T-cell (primary cell): ENCODE results near the gene MATN1. TPM values are rescaled to one million over a fixed set of nuclear protein-coding genes. Genes with fewer than 3 reads are reported as not detected.
A peak's percentile ranks its signal among the peaks of the same experiment; 100 is the strongest.

Experiments used
- ATAC-seq, 4 experiments: fragments of 200-7000 bp in 3 of 4; fragments of 150-1000 bp in 1 of 4; cut with Tn5 transposase; replicated peaks in 1 of 4; 1 replicate in 3 of 4; 2 replicates in 1 of 4; pipeline ENCODE4 v1.10.0; 2021; ENCODE audit warnings: moderate library complexity in 3 of 4, mild to moderate bottlenecking in 2 of 4, moderate number of reproducible peaks in 1 of 4
- CTCF ChIA-PET, 2 donors: fragments of 300-600 bp; sonication (Branson Sonifier 250); formaldehyde crosslinking; loops; one replicate each; lab custom pipeline; 2022; ENCODE audit warnings: antibody characterized with exemption in 2 of 2; lab: Charles Lee
- POLR2A ChIA-PET, 2 donors: fragments of 300-600 bp; sonication (Branson Sonifier 250); formaldehyde crosslinking; loops; one replicate each; lab custom pipeline; 2022; ENCODE audit warnings: antibody characterized with exemption in 2 of 2; lab: Charles Lee
- DNase-seq, 35 experiments: peaks; one replicate each; pipeline versions ENCODE4 v3.0.0 to v3.0.0-alpha.2; 2013 to 2023
- H3K27ac ChIP-seq: one replicate; pipeline ENCODE4 v1.5.1; 2013; ENCODE audit warnings: low read length
- H3K27me3 ChIP-seq, 2 experiments: replicated peaks in 1 of 2; 1 replicate in 1 of 2; 2 replicates in 1 of 2; pipeline versions ENCODE4 v1.6.1 to v1.7.0; 2013; ENCODE audit warnings: low read length in 1 of 2, mixed read lengths in 1 of 2; ENCODE audit not compliant: control insufficient read depth in 2 of 2, insufficient read depth in 2 of 2; ENCODE audit errors: extremely low read depth in 1 of 2
- H3K36me3 ChIP-seq, 2 donors: 1 replicate in 1 of 2; 2 replicates in 1 of 2; pipeline versions ENCODE4 v1.6.1 to v1.7.0; 2013; ENCODE audit warnings: low read length in 1 of 2; ENCODE audit not compliant: control insufficient read depth in 2 of 2, insufficient read depth in 1 of 2; ENCODE audit errors: extremely low read depth in 1 of 2
- H3K4me1 ChIP-seq, 2 experiments: 1 replicate in 1 of 2; 2 replicates in 1 of 2; pipeline versions ENCODE4 v1.6.1 to v1.7.0; 2013; ENCODE audit warnings: low read length in 2 of 2, mixed read lengths in 1 of 2; ENCODE audit not compliant: insufficient read depth in 2 of 2, control insufficient read depth in 1 of 2; ENCODE audit errors: extremely low read depth in 1 of 2
- H3K4me3 ChIP-seq, 2 donors: 1 replicate in 1 of 2; 2 replicates in 1 of 2; pipeline versions ENCODE4 v1.5.1 to v1.7.0; 2013; ENCODE audit warnings: mild to moderate bottlenecking in 2 of 2, low read length in 1 of 2, moderate library complexity in 1 of 2; ENCODE audit not compliant: control insufficient read depth in 1 of 2; ENCODE audit errors: extremely low read depth in 1 of 2
- H3K9me3 ChIP-seq: 2 replicates; pipeline ENCODE4 v1.7.0; 2013
- H3K27ac Mint-ChIP-seq, 2 donors: one replicate each; pipeline ENCODE4 v1.8.0; 2020 to 2021; ENCODE audit warnings: mild to moderate bottlenecking in 2 of 2, mixed read lengths in 2 of 2
- H3K27me3 Mint-ChIP-seq, 2 donors: one replicate each; pipeline ENCODE4 v1.8.0; 2021 to 2022; ENCODE audit warnings: mixed read lengths in 2 of 2
- H3K36me3 Mint-ChIP-seq: one replicate; pipeline ENCODE4 v1.8.0; 2021; ENCODE audit warnings: mixed read lengths
- H3K4me1 Mint-ChIP-seq, 3 donors: one replicate each; pipeline ENCODE4 v1.8.0; 2020 to 2022; ENCODE audit warnings: mixed read lengths in 3 of 3, mild to moderate bottlenecking in 1 of 3
- H3K4me3 Mint-ChIP-seq, 3 donors: one replicate each; pipeline ENCODE4 v1.8.0; 2020 to 2022; ENCODE audit warnings: mild to moderate bottlenecking in 3 of 3, mixed read lengths in 3 of 3, moderate library complexity in 3 of 3
- H3K9me3 Mint-ChIP-seq, 3 donors: one replicate each; pipeline ENCODE4 v1.8.0; 2020 to 2022; ENCODE audit warnings: mixed read lengths in 3 of 3
- WGBS: methylation state at CpG from one replicate; pipeline ENCODE4 v1.1.5; 2013; ENCODE audit warnings: missing lambda C conversion rate; ENCODE audit not compliant: insufficient coverage; 5-methylcytosine and 5-hydroxymethylcytosine counted together
- total RNA-seq, 35 experiments: library from RNA in 6 of 35; stranded (reverse) in 6 of 35; fragments of 120-200 nt in 1 of 35; gene quantifications; one replicate each; pipeline versions ENCODE4 v1.2.1 to v1.2.4 and lab custom pipeline; 2013 to 2026

MATN1 gene
- total RNA-seq, 5 donors from 2014 or later (not counting 1 experiment from before 2014, with no cell fraction given), result 0.20 to 5.5 (median 0.60) TPM

GRCh38 chr1:30707412-30708360 lies 15.7 kb downstream of the MATN1 start:
- H3K4me3 ChIP-seq, result no peak overlapping the region
- Mint-ChIP-seq H3K36me3 (no peaks in the 10 kb centered on the region), H3K27ac (no peak overlapping the region), H3K27me3 (peaks cover 3 to 12% of the 10 kb centered on the region in 2 donors), H3K4me3 (no peak overlapping the region), H3K9me3 (no peaks in the 10 kb centered on the region), H3K4me1 (peaks cover 0 to 1% (median 0%) of the 10 kb centered on the region in 3 donors)
- POLR2A ChIA-PET, result no interaction called here
- peak; percentile 70 to 84 (median 80) for ATAC-seq
- H3K27ac ChIP-seq, result no peak overlapping the region
- H3K27me3 ChIP-seq, result peaks cover 0 to 45% of the 10 kb centered on the region in 2 experiments
- no peaks in the 10 kb centered on the region for H3K9me3 ChIP-seq
- CTCF ChIA-PET, result interaction anchor here (0.5 to 0.9 kb wide), 3 partner anchors 72 to 1525 kb away, joined by 5 to 6 read pairs (median 5); no protein-coding TSS in a partner anchor
- WGBS, result 63% methylated on average over 12 of the region's 16 CpGs
- DNase-seq, result peak in 30 of 35 experiments; percentile 26 to 70 (median 50)
- H3K36me3 ChIP-seq, result no peaks in the 10 kb centered on the region
- H3K4me1 ChIP-seq, result no peaks in the 10 kb centered on the region

GRCh38 chr1:30706528-30706927 lies 16.9 kb downstream of the MATN1 start:
- ATAC-seq (no peak), DNase-seq (no peak)
- H3K4me1 ChIP-seq, result no peaks in the 10 kb centered on the region
- Mint-ChIP-seq H3K4me3 (no peak overlapping the region), H3K27ac (no peak overlapping the region), H3K4me1 (peaks cover 0 to 1% (median 0%) of the 10 kb centered on the region in 3 donors), H3K36me3 (no peaks in the 10 kb centered on the region), H3K27me3 (peaks cover 3 to 7% of the 10 kb centered on the region in 2 donors), H3K9me3 (no peaks in the 10 kb centered on the region)
- no peak overlapping the region for H3K27ac ChIP-seq
- peaks cover 0 to 42% of the 10 kb centered on the region in 2 experiments for H3K27me3 ChIP-seq
- ChIA-PET POLR2A (no interaction called here), CTCF (interaction anchor here in 1 of 2 donors (0.6 kb wide), 1 partner anchor 699 kb away, joined by 3 read pairs; no protein-coding TSS in a partner anchor)
- WGBS, result 39% methylated on average over 8 of the region's 9 CpGs
- no peaks in the 10 kb centered on the region for H3K36me3 ChIP-seq
- H3K4me3 ChIP-seq, result no peak overlapping the region
- no peaks in the 10 kb centered on the region for H3K9me3 ChIP-seq

GRCh38 chr1:30705698-30706097 lies 17.7 kb downstream of the MATN1 start:
- 63% methylated on average over 4 of the region's 4 CpGs for WGBS
- Mint-ChIP-seq H3K27ac (no peak overlapping the region), H3K9me3 (no peaks in the 10 kb centered on the region), H3K27me3 (peaks cover 3 to 7% of the 10 kb centered on the region in 2 donors), H3K4me1 (peaks cover 0 to 1% (median 0%) of the 10 kb centered on the region in 3 donors), H3K4me3 (no peak overlapping the region), H3K36me3 (no peaks in the 10 kb centered on the region)
- H3K9me3 ChIP-seq, result no peaks in the 10 kb centered on the region
- ATAC-seq (no peak), DNase-seq (no peak)
- H3K4me3 ChIP-seq, result no peak overlapping the region
- H3K4me1 ChIP-seq, result no peaks in the 10 kb centered on the region
- POLR2A ChIA-PET, result no interaction called here
- H3K36me3 ChIP-seq, result no peaks in the 10 kb centered on the region
- CTCF ChIA-PET, result no interaction called here
- peaks cover 0 to 42% of the 10 kb centered on the region in 2 experiments for H3K27me3 ChIP-seq
- no peak overlapping the region for H3K27ac ChIP-seq

DNA sequence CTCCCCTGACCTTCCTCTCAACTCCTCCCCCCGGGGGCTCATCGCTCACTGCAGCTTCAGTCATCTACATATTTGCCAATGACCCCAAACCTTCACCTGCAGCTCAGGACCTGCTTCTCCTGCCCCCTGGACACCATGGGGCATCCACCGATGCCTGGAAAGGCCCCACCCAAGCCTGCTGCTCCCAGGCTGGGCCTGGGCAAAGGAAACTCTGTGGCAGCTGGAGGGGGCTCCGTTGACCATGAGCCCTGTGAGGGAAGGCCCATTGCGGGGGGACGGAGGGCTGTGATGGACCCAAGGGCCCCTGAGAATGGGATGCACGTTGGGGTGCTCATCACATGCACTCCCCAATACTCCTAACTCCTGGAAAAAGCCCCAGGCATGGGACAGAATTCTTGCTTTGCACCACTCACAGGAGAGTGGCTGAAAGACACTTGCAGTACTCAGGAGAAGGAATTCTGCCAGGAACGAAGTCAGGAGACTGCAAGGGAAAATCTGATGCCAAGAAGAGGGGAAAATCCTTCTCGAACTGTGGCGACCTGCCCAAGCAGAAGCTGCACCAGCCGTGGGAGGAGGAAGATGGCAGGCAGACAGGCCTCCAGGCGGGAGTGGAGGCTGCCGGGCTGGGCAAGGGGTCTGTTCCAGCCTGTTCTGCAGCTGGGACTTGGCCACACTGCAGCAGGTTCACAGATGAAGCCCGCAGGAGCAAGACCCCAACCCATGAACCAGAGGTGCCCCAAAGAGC lies 18.4 kb downstream of the MATN1 start:
- H3K27ac Mint-ChIP-seq, result no peak overlapping the region
- no peak for DNase-seq

GRCh38 chr1:30704271-30704670 lies 19.1 kb downstream of the MATN1 start:
- H3K27me3 Mint-ChIP-seq, result peaks cover 0 to 7% of the 10 kb centered on the region in 2 donors
- peaks cover 0 to 1% (median 0%) of the 10 kb centered on the region in 3 donors for H3K4me1 Mint-ChIP-seq
- Histone ChIP-seq H3K27me3 (peaks cover 0 to 42% of the 10 kb centered on the region in 2 experiments), H3K9me3 (no peaks in the 10 kb centered on the region), H3K4me1 (no peaks in the 10 kb centered on the region), H3K27ac (no peak overlapping the region), H3K36me3 (no peaks in the 10 kb centered on the region), H3K4me3 (no peak overlapping the region)
- no peak for ATAC-seq
- no peaks in the 10 kb centered on the region for H3K36me3 Mint-ChIP-seq
- DNase-seq, result no peak
- WGBS, result no CpG with 5 or more reads among the region's 4 CpGs
- ChIA-PET CTCF (no interaction called here), POLR2A (no interaction called here)
- H3K4me3 Mint-ChIP-seq, result no peak overlapping the region
- no peak overlapping the region for H3K27ac Mint-ChIP-seq
- H3K9me3 Mint-ChIP-seq, result no peaks in the 10 kb centered on the region

More for the DNA sequence above, 18.4 kb downstream of the MATN1 start:
- WGBS, result 70% methylated on average over 10 of the region's 14 CpGs
- no peaks in the 10 kb centered on the region for H3K36me3 ChIP-seq
- ChIA-PET POLR2A (no interaction called here), CTCF (no interaction called here)
- Mint-ChIP-seq H3K27me3 (peaks cover 3 to 7% of the 10 kb centered on the region in 2 donors), H3K4me3 (no peak overlapping the region), H3K9me3 (no peaks in the 10 kb centered on the region), H3K36me3 (no peaks in the 10 kb centered on the region), H3K4me1 (peaks cover 0 to 1% (median 0%) of the 10 kb centered on the region in 3 donors)
- H3K4me3 ChIP-seq, result no peak overlapping the region
- peaks cover 0 to 42% of the 10 kb centered on the region in 2 experiments for H3K27me3 ChIP-seq
- no peaks in the 10 kb centered on the region for H3K4me1 ChIP-seq
- no peak for ATAC-seq
- H3K27ac ChIP-seq, result no peak overlapping the region
- H3K9me3 ChIP-seq, result no peaks in the 10 kb centered on the region

GRCh38 chr1:30702823-30703222 lies 20.6 kb downstream of the MATN1 start:
- H3K36me3 Mint-ChIP-seq, result no peaks in the 10 kb centered on the region
- DNase-seq, result no peak
- Histone ChIP-seq H3K4me1 (no peaks in the 10 kb centered on the region), H3K4me3 (no peak overlapping the region), H3K36me3 (no peaks in the 10 kb centered on the region), H3K27ac (no peak overlapping the region), H3K9me3 (no peaks in the 10 kb centered on the region), H3K27me3 (peaks cover 0 to 38% of the 10 kb centered on the region in 2 experiments)
- POLR2A ChIA-PET, result no interaction called here
- ATAC-seq, result no peak
- CTCF ChIA-PET, result no interaction called here
- no peak overlapping the region for H3K4me3 Mint-ChIP-seq
- H3K9me3 Mint-ChIP-seq, result no peaks in the 10 kb centered on the region
- no peak overlapping the region for H3K27ac Mint-ChIP-seq
- no peaks in the 10 kb centered on the region for H3K4me1 Mint-ChIP-seq
- peaks cover 0 to 5% of the 10 kb centered on the region in 2 donors for H3K27me3 Mint-ChIP-seq
